ENCODE data around the gene MAN1C1.

The MAN1C1 gene

DNA sequence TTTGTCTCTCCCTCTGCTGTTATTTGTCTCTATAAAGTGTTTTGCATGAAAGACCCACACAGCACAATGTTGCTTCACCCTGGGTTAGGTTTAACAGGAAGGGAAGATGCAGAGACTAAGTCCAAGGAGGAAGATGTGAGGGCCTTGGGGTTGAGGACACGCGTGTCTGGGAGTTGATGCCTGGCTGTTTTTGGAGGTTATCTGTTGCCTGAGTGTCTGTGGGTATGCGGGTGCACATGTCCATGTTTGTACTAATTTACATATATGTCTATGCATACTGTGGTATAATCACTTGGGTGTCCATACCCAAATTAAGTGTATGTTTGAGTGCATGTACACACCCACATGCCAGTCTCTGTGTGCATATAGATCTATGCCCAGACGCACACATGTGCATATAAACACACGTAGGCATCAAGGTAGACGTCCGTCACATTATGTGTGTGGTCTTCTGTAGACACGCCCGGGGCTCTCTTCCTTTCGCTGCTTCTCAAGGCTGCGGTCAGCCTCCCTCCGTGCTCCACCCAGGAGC, 962 bp upstream of the MAN1C1 start:
- Histone ChIP-seq H2AFZ (ENCODE audit: low read length, unreplicated experiment) (peak overlapping the region; percentile 98), H3K27ac (ENCODE audit: low read depth, low read length) (no peak overlapping the region), H3K27me3 (ENCODE audit: insufficient read depth, low read length) (peaks cover 66% of the 10 kb centered on the region)

DNA sequence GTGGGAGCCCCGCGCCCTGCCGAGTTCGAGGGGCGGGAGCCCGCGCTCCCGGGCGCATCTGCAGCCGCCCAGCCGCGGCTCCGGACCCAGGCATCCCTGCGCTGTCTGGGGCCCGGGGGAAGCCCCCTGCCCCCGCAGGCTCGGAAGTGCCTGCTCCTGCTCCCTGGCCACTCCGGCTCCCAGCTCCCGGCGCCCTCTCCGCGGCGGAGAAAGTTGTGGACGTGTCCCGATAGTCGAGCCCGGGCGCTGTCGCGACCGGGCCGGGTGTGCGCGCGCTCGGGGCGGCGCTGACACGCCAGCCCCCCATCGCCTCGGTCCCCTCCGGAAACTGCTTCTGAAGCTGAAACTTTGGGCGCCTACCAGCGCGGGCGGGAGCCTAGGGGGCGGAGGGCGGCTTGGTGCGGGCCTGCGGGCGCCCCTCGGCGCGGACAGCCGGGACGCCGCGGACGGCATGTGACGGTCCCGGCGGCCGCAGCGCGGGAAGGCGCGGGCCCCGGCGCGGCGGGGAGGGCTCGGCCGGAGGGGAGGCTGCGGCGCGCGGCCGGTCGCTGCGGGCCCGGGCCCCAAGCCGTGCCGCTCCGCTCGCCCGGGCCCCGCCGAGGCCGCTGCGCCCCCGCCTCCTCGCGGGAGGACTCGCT, 515 bp downstream of the MAN1C1 start:
- Histone ChIP-seq H2AFZ (ENCODE audit: low read length, unreplicated experiment) (peak overlapping the region; percentile 60), H3K27me3 (ENCODE audit: insufficient read depth, low read length) (peaks cover 58% of the 10 kb centered on the region), H3K4me3 (ENCODE audit: low read depth, low read length) (peak overlapping the region; percentile 78), H3K79me2 (ENCODE audit: control insufficient read depth, insufficient read depth, low read length, unreplicated experiment) (no peaks in the 10 kb centered on the region), H3K36me3 (ENCODE audit: insufficient read depth, low read length) (no peaks in the 10 kb centered on the region), H3K27ac (ENCODE audit: low read depth, low read length) (no peak overlapping the region), H3K4me1 (ENCODE audit: control insufficient read depth, insufficient read depth, low read length, unreplicated experiment) (peaks cover 18% of the 10 kb centered on the region)

More for the DNA sequence above, 962 bp upstream of the MAN1C1 start:
- Histone ChIP-seq H3K4me3 (ENCODE audit: low read depth, low read length) (peak overlapping the region; percentile 85), H3K4me1 (ENCODE audit: control insufficient read depth, insufficient read depth, low read length, unreplicated experiment) (peaks cover 18% of the 10 kb centered on the region), H3K79me2 (ENCODE audit: control insufficient read depth, insufficient read depth, low read length, unreplicated experiment) (no peaks in the 10 kb centered on the region), H3K36me3 (ENCODE audit: insufficient read depth, low read length) (no peaks in the 10 kb centered on the region)

DNA sequence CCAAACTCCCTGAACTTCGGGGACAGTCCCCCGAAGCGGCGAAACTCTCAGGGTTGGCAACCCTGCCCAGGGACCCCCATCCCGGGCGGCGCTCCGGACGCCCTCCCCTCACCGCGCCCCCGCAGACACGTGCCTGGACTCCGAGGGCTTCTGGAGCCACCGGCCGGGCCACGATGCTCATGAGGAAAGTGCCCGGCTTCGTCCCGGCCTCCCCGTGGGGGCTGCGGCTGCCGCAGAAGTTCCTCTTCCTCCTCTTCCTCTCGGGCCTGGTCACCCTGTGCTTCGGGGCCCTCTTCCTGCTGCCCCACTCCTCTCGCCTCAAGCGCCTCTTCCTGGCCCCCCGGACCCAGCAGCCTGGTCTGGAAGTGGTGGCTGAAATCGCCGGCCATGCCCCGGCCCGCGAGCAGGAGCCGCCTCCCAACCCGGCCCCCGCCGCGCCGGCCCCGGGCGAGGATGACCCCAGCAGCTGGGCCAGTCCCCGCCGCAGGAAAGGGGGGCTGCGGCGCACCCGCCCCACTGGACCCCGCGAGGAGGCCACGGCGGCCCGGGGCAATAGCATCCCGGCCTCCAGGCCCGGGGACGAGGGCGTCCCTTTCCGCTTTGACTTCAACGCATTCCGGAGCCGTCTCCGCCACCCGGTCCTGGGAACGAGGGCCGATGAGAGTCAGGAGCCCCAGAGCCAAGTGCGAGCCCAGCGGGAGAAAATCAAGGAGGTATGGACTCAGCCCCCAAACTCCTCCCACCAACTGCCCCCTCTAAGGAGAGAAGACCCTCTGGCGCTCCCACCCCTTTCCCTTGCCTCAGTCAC, 1.2 kb downstream of the MAN1C1 start:
- Histone ChIP-seq H3K4me1 (ENCODE audit: control insufficient read depth, insufficient read depth, low read length, unreplicated experiment) (peaks cover 18% of the 10 kb centered on the region), H3K27me3 (ENCODE audit: insufficient read depth, low read length) (peaks cover 53% of the 10 kb centered on the region), H3K36me3 (ENCODE audit: insufficient read depth, low read length) (no peaks in the 10 kb centered on the region), H2AFZ (ENCODE audit: low read length, unreplicated experiment) (peak overlapping the region; percentile 60), H3K4me3 (ENCODE audit: low read depth, low read length) (peak overlapping the region; percentile 76), H3K79me2 (ENCODE audit: control insufficient read depth, insufficient read depth, low read length, unreplicated experiment) (no peaks in the 10 kb centered on the region), H3K27ac (ENCODE audit: low read depth, low read length) (no peak overlapping the region)

- Histone ChIP-seq H3K4me3 (ENCODE audit: low read depth, low read length) (peak overlapping the region; percentile 76; the same call in 1 of the 2 replicates), H3K4me1 (ENCODE audit: control insufficient read depth, insufficient read depth, low read length, unreplicated experiment) (peaks cover 18% of the 10 kb centered on the region), H2AFZ (ENCODE audit: low read length, unreplicated experiment) (no peak overlapping the region), H3K79me2 (ENCODE audit: control insufficient read depth, insufficient read depth, low read length, unreplicated experiment) (no peaks in the 10 kb centered on the region), H3K27me3 (ENCODE audit: insufficient read depth, low read length) (peaks cover 47% of the 10 kb centered on the region), H3K27ac (ENCODE audit: low read depth, low read length) (no peak overlapping the region), H3K36me3 (ENCODE audit: insufficient read depth, low read length) (no peaks in the 10 kb centered on the region)
Measured at GRCh38 chr1:25618433-25618808, 1.8 kb downstream of the MAN1C1 start.

GRCh38 chr1:25619101-25619890, 2.7 kb downstream of the MAN1C1 start:
- Histone ChIP-seq H3K4me1 (ENCODE audit: control insufficient read depth, insufficient read depth, low read length, unreplicated experiment) (peaks cover 18% of the 10 kb centered on the region), H3K79me2 (ENCODE audit: control insufficient read depth, insufficient read depth, low read length, unreplicated experiment) (no peaks in the 10 kb centered on the region)

GRCh38 chr1:25620211-25620610, 3.6 kb downstream of the MAN1C1 start:
- Histone ChIP-seq H3K79me2 (ENCODE audit: control insufficient read depth, insufficient read depth, low read length, unreplicated experiment) (no peaks in the 10 kb centered on the region), H3K27ac (ENCODE audit: low read depth, low read length) (no peak overlapping the region), H2AFZ (ENCODE audit: low read length, unreplicated experiment) (no peak overlapping the region), H3K27me3 (ENCODE audit: insufficient read depth, low read length) (peaks cover 33% of the 10 kb centered on the region), H3K36me3 (ENCODE audit: insufficient read depth, low read length) (no peaks in the 10 kb centered on the region), H3K4me3 (ENCODE audit: low read depth, low read length) (0 out of 2 replicates have a peak overlapping the region, but pooled peaks have one; percentile 9), H3K4me1 (ENCODE audit: control insufficient read depth, insufficient read depth, low read length, unreplicated experiment) (peaks cover 15% of the 10 kb centered on the region)

More at GRCh38 chr1:25619101-25619890, 2.7 kb downstream of the MAN1C1 start:
- H3K4me3 ChIP-seq (ENCODE audit: low read depth, low read length) = no peak overlapping the region
- H3K36me3 ChIP-seq (ENCODE audit: insufficient read depth, low read length) = no peaks in the 10 kb centered on the region
- H3K27me3 ChIP-seq (ENCODE audit: insufficient read depth, low read length) = peaks cover 39% of the 10 kb centered on the region
- no peak overlapping the region for H2AFZ ChIP-seq (ENCODE audit: low read length, unreplicated experiment)
- H3K27ac ChIP-seq (ENCODE audit: low read depth, low read length) = no peak overlapping the region

GRCh38 chr1:25620701-25621350, 4.2 kb downstream of the MAN1C1 start:
- Histone ChIP-seq H3K4me1 (ENCODE audit: control insufficient read depth, insufficient read depth, low read length, unreplicated experiment) (peaks cover 9% of the 10 kb centered on the region), H3K27me3 (ENCODE audit: insufficient read depth, low read length) (peaks cover 33% of the 10 kb centered on the region), H3K27ac (ENCODE audit: low read depth, low read length) (no peak overlapping the region), H3K4me3 (ENCODE audit: low read depth, low read length) (0 out of 2 replicates have a peak overlapping the region, but pooled peaks have one; percentile 9), H3K79me2 (ENCODE audit: control insufficient read depth, insufficient read depth, low read length, unreplicated experiment) (no peaks in the 10 kb centered on the region), H3K36me3 (ENCODE audit: insufficient read depth, low read length) (no peaks in the 10 kb centered on the region), H2AFZ (ENCODE audit: low read length, unreplicated experiment) (no peak overlapping the region)

DNA sequence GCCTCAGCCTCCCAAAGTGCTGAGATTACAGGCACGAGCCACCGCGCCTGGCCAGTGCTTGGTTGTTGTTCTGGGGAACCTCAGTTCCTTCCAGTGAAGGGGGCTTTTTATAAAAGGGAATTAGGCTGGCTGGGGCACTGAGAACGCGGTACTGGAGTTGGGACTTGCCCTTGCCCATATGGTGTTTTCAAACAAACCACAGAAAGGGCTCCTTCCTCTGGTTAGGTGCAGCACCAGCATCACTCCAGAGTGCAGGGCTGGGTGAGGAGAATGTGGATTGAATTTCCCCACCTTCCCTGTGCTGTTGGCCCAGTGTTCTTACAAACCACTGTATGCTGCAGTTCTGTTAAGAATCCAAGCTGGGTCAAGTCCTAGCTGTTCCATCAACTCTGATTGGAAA, 5.3 kb downstream of the MAN1C1 start:
- H3K36me3 ChIP-seq (ENCODE audit: insufficient read depth, low read length) = no peaks in the 10 kb centered on the region
- H3K4me3 ChIP-seq (ENCODE audit: low read depth, low read length) = no peak overlapping the region
- no peak overlapping the region for H3K27ac ChIP-seq (ENCODE audit: low read depth, low read length)
- peaks cover 7% of the 10 kb centered on the region for H3K4me1 ChIP-seq (ENCODE audit: control insufficient read depth, insufficient read depth, low read length, unreplicated experiment)
- H2AFZ ChIP-seq (ENCODE audit: low read length, unreplicated experiment) = no peak overlapping the region
- no peaks in the 10 kb centered on the region for H3K79me2 ChIP-seq (ENCODE audit: control insufficient read depth, insufficient read depth, low read length, unreplicated experiment)
- H3K27me3 ChIP-seq (ENCODE audit: insufficient read depth, low read length) = peaks cover 33% of the 10 kb centered on the region

DNA sequence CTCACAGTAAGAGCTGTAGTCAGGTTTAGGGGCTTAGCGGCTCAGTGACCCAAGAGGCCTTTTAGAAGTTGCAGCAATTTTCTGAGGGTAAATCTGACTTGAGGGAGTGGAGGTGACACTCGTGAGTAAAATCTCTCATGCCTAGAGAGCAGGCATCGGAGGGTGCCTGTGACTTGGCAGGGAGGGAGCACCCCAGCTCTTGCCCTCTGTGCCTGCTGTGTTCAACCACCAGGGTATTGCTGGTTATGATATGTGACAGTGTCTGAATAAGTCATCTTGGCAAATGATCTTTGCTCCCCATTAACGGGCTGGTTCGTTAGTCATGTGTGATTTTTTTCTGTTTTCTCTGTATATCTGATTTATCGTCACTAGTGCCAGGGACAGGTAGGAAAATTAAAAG, 5.9 kb downstream of the MAN1C1 start:
- peaks cover 6% of the 10 kb centered on the region for H3K4me1 ChIP-seq (ENCODE audit: control insufficient read depth, insufficient read depth, low read length, unreplicated experiment)
- no peaks in the 10 kb centered on the region for H3K79me2 ChIP-seq (ENCODE audit: control insufficient read depth, insufficient read depth, low read length, unreplicated experiment)
- no peak overlapping the region for H3K27ac ChIP-seq (ENCODE audit: low read depth, low read length)
- H3K4me3 ChIP-seq (ENCODE audit: low read depth, low read length) = no peak overlapping the region
- no peak overlapping the region for H2AFZ ChIP-seq (ENCODE audit: low read length, unreplicated experiment)
- peaks cover 32% of the 10 kb centered on the region for H3K27me3 ChIP-seq (ENCODE audit: insufficient read depth, low read length)
- no peaks in the 10 kb centered on the region for H3K36me3 ChIP-seq (ENCODE audit: insufficient read depth, low read length)

DNA sequence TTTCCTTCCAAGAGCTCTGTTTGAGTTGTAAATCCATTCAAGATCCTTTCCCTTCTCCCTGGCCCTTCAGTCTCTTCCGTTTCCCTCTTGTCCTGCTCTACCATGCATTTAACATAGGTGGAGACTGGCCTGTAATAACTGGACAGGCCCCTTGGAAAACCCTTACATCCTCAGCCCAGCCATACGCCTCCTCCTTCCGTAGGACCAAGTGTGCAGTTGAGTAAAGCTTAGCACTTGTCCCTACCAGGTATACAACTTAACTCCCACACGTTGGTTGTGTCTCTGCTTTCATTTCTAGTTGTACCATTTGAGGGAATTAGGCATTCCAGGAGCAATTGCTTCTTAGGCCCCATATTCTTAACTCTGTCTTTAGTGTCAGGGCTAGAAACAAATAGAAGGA, 6.4 kb downstream of the MAN1C1 start:
- no peak overlapping the region for H3K4me3 ChIP-seq (ENCODE audit: low read depth, low read length)
- no peak overlapping the region for H2AFZ ChIP-seq (ENCODE audit: low read length, unreplicated experiment)
- no peaks in the 10 kb centered on the region for H3K79me2 ChIP-seq (ENCODE audit: control insufficient read depth, insufficient read depth, low read length, unreplicated experiment)
- H3K4me1 ChIP-seq (ENCODE audit: control insufficient read depth, insufficient read depth, low read length, unreplicated experiment) = peaks cover under 1% of the 10 kb centered on the region
- peaks cover 27% of the 10 kb centered on the region for H3K27me3 ChIP-seq (ENCODE audit: insufficient read depth, low read length)
- no peaks in the 10 kb centered on the region for H3K36me3 ChIP-seq (ENCODE audit: insufficient read depth, low read length)
- H3K27ac ChIP-seq (ENCODE audit: low read depth, low read length) = no peak overlapping the region

Measured in ACC112 (cell line).